Measurements from ENCODE around the gene ZNF48.

Gene ZNF48

DNA sequence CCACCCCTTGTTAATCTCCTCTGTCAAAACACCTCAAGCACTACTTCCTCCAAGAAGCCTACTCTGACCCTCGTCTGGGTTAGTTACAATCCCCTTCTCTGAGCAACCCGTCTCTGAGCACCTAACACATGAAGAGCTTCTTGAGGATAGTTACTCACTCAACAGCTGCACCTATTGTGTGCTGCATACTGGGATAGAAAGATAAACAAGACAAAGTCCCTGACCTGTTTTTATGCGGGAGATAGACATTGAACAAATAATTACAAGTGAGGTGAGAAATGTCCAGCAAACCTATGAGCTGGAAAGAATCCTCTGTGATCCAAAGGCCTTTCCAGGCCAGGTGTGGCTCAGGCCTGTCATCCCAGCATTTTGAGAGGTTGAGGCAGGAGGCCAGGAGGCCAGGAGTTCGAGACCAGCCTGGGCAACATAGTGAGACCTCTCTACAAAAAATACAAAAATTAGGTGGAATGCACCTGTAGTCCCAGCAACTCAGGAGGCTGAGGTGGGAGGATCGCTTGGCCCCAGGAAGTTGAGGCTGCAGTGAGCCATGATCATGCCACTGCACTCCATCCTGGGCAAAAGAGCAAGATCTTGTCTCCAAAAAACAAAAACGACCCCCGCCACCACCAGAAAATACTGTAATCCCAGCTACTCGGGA lies 6.7 kb downstream of the ZNF48 start:
- DNase-seq (ENCODE audit: insufficient read length, low spot score) (no peak), FAIRE-seq (no peak)

DNA sequence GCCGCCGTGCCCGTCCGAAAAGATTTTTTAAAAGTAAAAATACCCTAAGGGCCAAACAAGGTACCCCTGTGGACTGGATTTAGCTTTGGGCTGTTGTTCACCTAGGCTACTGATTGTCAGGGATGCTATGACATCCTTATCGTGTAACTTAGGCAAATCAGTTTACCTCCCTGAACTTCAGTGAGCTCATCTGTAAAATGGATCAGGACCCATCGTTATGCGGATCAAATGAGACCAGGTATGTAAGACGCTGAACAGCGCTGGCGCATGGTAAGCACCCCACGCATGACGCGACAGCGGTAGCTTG lies 11.5 kb downstream of the ZNF48 start:
- DNase-seq (ENCODE audit: insufficient read length, low spot score) = no peak
- no peak for FAIRE-seq

DNA sequence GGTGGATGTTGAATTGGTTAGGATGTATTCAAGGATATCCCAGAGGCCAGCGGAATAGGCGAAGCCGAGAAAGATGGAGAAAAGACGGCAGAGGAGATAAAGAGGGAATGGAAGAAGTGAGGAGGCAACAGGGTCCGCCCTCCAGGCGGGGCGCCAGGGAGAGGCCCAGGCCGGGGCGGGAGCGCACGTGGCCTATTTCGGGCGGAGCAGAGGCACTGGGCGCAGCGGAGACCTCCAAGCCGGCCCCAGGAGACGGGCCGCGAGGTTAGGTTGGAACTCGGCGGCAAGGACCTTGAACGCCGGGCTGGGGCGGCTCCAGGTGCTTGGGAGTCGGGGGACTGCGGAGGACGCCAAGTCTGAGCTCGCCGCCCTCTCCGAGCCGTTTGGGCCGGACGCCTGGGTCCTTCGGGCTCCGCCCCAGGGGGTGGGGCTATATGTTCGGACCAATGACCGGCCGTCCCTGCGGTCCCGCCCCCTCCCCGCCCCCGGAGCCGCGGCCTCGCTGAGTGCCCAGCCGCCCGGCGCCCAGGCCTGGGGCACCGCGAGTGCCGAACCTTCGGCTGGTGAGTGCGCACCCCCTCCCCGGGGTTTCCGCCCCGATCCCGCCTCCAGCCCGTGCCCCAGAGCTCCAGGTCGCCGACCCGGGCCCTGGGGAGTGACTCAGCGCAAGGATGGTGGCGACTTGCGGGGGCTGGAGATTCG lies 12.0 kb downstream of the ZNF48 start, which contains the start of gene ZNF771:
Gene ZNF771, plus strand, starts transcription at position 505 of the 702 bp plus-strand sequence. CDS start 448 bp downstream, outside the sequence.
- FAIRE-seq (peak; percentile 68), DNase-seq (ENCODE audit: insufficient read length, low spot score) (peak; percentile 76)

DNA sequence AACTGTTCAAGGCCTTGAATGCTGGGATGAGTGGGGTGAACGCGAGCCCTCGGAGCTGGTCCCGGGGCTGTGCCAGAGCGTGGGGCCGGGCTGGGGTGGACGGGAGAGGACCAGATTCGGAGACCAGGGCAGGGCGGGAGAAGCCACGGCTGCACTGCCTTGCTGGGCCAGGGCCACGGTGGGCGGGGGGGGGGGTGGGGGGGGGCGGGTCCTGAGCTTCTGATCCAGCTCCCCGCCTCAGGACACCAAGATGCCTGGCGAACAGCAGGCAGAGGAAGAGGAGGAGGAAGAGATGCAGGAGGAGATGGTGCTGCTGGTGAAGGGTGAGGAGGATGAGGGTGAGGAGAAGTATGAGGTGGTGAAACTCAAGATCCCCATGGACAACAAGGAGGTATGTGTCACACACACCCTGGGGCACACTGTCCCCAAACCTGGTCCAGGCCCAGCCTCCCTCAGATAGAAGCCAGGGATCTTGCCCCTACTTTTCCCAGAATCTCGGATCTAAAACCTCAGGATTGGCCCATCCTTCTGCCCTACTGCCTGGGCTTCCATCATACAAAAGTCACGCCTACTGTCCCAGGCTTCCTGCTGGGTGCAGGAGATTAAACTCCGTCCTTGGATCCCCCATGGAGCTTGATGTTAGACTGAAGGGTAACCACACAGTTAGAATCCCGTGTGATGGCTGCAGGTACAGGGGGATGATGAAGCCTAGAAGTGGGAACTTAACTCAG lies 12.7 kb downstream of the ZNF48 start:
- FAIRE-seq (no peak), DNase-seq (ENCODE audit: insufficient read length, low spot score) (no peak)

DNA sequence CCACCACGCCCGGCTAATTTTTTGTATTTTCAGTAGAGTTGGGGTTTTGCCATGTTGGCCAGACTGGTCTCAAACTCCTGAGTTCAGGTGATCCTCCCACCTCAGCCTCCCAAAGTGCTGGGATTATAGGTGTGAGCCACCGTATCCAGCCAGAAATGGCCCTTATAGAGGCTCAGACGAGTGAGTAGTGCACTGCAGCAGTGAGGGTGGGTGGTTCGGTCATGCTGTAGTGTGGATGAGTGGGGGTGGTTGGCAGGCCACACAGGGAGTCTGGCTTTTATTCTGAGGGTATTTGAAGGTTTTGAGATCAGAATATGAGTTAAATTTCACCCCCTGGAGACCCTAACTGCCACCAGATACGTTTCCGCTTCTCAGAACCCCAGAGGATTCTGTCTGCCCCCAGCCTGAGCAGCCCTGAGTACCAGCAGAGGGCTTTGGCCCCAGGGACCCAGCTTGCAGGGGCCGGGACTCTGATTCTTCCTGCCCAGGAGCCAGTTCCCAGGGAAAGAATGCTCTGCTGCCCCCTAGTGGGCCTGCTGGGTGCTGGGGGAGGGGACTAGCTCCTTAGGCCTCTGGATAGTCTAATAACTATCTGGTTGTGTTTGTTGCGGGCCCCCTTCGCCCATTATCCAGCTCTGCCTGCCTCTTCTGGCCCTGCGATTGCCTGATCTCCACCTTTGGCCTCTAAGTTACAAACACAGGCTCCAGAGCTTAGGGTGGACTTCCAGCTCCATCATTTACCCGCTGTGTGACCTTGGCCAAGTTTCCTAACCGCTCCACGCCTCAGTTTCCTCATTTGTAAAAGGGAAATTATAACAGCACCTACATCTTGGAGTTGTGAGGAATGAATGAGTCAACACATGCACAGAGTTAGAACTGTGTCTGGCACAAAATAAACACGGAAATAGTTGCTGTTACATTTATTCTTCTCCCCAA lies 14.2 kb downstream of the ZNF48 start:
- DNase-seq (ENCODE audit: insufficient read length, low spot score) = peak; percentile 83

DNA sequence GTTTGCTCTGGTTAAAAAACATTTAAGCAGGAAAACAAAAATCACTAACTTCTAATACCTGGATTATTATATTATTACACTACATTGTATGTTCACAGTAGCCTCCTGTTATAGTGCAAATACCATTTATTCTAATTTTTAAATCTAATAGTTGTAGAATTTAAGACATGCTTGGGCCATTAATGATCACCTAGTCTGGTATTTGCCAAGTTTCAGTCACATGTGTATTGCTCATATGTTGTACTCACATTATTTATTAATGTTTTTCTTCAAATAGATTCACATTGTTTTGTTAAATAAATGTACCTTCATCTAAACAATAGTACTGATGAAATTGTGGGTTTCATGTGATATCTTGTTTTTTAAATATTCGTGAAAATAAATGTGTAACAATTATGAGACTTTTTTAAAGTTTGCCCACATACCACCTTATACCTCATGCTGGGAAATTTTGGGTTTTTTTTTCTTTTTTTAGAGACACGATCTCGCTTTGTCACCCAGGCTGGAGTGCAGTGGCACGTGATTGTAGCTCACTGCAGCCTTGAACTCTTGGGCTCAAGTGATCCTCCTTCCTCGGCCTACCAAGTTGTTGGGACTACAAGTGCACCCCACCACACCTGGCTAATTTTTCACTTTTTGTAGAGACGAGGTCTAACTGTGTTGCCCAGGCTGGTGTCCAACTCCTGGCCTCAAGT lies 18.0 kb downstream of the ZNF48 start:
- FAIRE-seq = no peak
- no peak for DNase-seq (ENCODE audit: insufficient read length, low spot score)

More for the DNA sequence above, 14.2 kb downstream of the ZNF48 start:
- FAIRE-seq = peak; percentile 89

DNA sequence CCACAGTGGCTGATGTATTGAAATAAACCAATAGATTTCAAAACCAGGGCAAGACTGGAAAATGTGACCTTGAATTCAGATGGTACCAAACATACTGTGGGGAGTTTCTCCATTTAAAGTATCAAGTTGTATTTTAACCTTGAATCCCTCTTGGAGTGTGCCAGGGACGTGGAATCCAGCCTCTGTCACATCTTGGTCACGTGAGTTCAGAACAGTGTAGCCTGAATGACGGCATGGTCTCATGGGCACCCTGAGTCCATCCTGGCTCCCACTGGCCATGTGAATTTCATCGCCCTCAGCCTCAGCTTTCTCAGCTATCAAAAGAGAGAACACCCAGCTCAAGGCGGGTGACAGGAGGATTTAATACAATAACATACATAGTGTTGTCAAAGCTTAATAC lies 18.9 kb downstream of the ZNF48 start:
- no peak for FAIRE-seq
- DNase-seq (ENCODE audit: insufficient read length, low spot score) = no peak

DNA sequence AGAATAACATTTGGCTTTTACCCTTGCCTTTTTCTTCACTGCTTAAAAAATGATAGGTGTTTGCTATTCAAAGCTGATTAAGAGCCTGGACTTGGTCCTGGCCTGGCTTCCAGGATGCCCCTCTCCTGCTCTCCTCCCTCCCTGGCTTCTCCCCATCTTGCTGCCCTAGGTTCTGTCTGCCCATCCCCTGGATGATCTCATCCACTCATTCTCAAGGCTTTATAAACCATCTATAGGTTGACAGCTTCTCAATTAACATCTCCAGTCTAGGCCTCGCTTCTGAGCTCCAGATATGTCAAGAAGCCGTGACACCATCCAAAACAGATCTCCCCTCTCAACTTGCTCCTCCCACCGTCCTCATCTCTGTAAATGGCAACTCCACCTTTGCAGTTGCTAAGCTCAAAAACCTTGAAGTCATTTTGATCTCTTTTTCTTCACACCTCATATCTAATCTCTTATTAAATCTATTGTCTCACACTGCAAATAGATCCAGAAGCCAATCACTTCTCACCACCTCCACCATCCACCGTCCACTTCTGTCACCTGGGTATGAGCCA lies 20.9 kb downstream of the ZNF48 start:
- no peak for FAIRE-seq
- DNase-seq (ENCODE audit: insufficient read length, low spot score) = no peak

DNA sequence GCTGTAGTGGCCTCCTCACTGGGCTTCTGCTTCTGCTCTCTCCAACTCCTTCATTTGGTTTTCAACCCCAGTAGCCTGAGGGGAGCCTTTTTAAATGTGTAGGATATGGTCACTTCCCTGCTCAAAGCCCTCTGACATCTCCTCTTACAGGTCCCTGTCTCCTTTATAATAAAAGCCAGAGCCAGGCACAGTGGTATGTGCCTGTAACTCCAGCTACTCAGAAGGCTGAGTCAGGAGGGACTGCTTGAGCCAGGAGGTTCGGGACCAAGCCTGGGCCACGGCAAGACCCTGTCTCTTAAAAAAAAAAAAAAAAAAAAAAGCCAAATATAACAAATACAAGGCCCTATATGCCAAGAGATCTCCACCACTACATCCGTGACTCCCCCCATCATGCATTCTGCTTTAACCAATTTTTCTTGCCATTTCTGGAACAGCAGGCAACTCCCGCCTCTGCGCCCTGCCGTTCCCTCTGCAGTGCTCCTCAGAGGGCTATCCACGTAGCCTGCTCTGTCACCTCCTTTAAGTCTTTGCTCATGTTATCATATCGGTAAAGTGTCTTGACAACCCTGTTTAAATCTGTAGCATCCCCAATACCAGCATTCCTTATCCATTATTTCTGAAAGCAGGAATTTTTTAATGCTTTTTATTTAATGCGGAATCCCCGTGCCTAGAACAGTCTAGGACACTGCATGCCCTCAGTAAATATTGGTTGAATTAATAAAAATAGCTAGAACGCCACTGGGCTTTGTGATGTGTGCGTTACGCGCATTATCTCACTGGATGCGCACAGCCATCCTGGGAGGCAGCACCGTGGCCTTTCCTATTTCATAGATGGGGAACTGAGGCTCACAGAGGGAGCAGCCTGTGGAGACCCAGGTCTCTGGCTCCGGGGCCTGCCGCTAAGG lies 21.7 kb downstream of the ZNF48 start:
- FAIRE-seq (no peak), DNase-seq (ENCODE audit: insufficient read length, low spot score) (no peak)

DNA sequence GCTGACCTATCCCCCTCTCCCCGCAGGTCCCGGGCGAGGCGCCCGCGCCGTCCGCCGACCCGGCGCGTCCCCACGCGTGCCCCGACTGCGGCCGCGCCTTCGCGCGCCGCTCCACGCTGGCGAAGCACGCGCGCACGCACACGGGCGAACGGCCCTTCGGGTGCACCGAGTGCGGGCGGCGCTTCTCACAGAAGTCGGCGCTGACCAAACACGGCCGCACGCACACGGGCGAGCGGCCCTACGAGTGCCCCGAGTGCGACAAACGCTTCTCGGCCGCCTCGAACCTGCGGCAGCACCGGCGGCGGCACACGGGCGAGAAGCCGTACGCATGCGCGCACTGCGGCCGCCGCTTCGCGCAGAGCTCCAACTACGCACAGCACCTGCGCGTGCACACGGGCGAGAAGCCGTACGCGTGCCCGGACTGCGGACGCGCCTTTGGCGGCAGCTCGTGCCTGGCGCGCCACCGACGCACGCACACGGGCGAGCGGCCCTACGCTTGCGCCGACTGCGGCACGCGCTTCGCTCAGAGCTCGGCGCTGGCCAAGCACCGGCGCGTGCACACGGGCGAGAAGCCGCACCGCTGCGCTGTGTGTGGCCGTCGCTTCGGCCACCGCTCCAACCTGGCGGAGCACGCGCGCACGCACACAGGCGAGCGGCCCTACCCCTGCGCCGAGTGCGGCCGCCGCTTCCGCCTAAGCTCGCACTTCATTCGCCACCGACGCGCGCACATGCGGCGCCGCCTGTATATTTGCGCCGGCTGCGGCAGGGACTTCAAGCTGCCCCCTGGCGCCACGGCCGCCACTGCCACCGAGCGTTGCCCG lies 22.5 kb downstream of the ZNF48 start:
- DNase-seq (ENCODE audit: insufficient read length, low spot score) (peak; percentile 93), FAIRE-seq (peak; percentile 93)

DNA sequence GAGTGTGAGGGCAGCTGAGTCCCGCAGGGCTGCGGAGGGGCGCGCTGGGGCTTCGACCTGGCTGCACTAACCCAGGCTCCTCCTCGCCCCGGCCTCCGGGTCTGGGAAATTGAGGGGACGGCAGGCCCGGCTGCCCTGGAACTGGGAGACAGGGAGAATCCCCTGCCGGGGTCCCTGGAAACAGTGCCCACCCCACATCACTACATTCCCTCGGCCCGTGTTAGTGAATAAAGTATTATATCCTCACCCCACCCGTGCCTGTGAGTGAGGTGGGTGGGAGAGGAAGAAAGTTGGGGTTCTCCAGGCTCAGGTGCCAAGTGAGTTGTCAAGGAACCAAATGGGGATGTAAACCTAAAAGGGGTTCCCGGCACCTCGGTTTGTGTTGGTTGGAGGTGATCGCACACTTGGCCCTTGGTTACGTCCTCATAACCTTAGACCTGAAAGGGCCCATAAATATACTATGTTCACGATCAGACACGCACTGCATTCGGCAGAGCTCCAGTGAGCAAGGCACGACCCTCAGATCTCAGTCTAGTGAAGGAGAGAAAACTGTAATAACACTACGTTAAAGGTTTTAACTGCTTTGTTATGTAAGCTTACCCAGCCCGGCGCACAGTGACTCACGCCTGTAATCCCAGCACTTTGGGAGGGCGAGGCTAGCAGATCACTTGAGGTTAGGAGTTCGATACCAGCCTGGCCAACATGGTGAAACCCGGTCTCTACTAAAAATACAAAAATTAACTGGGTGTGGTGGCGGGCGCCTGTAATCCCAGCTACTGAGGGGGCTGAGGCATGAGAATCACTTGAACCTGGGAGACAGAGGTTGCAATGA lies 23.3 kb downstream of the ZNF48 start:
- no peak for FAIRE-seq
- no peak for DNase-seq (ENCODE audit: insufficient read length, low spot score)

DNA sequence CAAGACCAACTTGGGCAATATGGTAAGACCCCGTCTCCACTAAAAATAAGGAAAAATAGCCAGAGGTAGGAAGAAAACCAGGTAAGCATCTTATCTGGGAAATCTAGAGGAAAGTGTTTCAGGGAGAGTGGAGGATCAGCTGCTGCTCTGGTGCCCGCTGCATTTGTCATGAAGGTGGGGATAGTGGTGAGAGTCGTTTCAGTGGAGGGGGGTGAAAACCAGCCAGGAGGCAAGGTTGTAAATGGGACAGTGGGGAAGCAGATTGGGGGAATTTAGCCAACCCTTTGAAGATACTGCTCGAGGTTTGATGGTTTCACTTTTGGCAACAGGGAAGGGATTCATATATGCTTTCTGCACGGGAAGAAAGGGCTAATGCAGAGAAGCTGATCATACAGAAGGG lies 25.8 kb downstream of the ZNF48 start:
- FAIRE-seq (no peak), DNase-seq (ENCODE audit: insufficient read length, low spot score) (no peak)

DNA sequence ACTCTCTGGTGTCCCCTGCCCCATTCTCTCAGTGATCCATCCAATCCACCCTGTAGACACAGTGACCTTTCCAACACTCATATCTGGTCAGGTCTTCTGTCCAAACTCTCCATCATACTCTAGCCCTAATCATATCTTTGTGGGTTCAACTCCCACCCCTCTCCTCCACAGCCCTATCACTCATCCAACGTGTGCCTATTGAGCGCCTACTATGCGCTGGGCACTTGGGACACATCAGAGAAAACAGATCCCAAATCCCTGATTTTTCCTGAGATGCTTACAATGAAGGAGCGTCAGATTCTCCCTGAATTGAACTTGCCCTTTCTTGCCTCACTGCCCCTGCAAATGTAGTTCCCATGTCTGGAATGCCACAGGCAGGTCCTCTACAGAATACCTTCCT lies 32.8 kb downstream of the ZNF48 start:
- FAIRE-seq (no peak), DNase-seq (ENCODE audit: insufficient read length, low spot score) (no peak)

DNA sequence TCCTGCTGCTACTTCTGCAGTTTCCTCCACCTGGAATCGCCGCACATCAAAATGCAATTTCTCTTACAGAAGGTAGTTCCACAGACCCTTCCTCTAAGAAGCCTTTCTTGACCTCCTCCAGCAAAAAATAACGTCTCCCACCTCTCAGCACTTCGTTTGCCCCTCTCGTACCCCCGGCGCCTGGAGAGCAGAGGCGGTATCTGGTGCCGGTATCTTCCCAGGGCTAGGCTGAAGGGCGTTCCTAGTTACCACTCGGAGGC lies 34.1 kb downstream of the ZNF48 start:
- DNase-seq (ENCODE audit: insufficient read length, low spot score) = no peak
- no peak for FAIRE-seq

DNA sequence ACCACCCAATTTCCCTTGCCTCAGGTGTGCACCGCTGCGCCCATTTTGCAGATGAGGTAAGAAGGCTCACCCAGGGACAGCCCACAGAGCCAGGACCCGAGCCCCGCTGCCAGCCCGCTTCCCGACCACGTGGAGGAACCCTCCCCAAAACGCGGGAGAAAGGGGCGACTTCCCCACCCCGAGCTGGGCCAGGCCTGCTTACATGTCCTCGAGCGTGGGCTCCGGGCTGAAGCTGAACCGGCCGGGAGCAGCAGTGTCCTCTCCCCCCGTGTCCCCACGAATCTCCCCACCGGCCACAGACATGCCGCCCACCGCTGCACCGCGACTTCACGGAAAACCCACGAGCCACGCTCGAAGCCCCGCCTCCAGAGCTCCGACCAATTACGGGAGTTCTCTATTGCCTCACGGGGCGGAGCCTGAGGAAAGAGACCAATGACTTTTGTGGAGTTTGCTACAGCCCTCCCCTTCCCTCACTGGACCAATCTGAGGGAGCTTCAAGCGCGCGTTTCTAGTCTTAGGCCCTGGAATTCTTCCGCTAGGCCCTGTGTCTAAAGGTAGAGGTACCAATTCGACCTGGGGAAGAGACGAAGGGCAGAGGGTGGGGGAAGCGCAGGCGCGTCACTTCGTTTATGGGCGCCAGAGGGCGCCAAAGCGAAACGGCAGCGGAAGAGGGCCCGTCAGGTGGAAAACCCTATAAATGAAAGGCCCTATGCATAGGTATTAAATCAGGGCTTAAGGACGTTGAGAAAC lies 34.6 kb downstream of the ZNF48 start, which contains the start of gene DCTPP1:
Gene DCTPP1, minus strand, starts transcription at position 353 of the 750 bp plus-strand sequence. Its CDS starts 50 bp downstream, at position 303.
- peak; percentile 87 for DNase-seq (ENCODE audit: insufficient read length, low spot score)
- FAIRE-seq = peak; percentile 95

DNA sequence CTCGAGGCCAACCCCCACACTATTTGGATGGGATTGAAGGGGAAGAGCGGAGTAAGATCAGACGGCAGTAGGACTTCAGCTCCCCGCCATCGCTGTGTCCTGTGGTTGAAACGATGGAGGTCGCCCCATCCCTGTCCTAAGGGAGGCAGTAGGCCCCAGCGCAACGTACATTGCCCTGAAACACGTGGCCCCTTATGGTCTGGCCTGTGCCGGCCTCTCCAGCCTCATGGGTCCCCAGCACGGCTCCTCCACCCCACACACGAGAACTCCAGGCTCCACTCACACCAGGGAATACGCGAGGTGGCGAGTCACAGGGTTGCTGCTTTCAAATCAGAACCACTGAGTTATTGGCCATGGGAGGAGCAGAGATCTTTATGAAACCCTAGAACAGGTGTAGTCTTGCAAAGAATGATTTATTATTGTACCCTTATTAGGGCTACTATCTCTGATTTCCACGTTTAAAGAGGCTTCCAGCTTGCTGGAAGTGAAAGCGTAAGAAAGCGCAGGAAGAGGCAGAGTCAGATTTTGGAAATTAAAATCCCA lies 35.3 kb downstream of the ZNF48 start:
- no peak for FAIRE-seq
- DNase-seq (ENCODE audit: insufficient read length, low spot score) = no peak
